Glomerular endothelial cell (primary cell): ENCODE data around the gene GPRC5B. TPM values are rescaled to one million over a fixed set of nuclear protein-coding genes. Genes with fewer than 3 reads are reported as not detected.

Experiments used
- DNase-seq: peaks from one replicate; pipeline ENCODE4 v3.0.0-alpha.2; 2011; ENCODE audit warnings: low read depth, low spot score; ENCODE audit errors: extremely low read depth
- total RNA-seq: library from RNA; depleted of rRNA; stranded (reverse); fragments of >200 nt; gene quantifications from 2 replicates; pipeline ENCODE4 v1.2.3, GENCODE V29; 2015

GPRC5B gene
- total RNA-seq, 1 donor from 2014 or later: 109 TPM

DNA sequence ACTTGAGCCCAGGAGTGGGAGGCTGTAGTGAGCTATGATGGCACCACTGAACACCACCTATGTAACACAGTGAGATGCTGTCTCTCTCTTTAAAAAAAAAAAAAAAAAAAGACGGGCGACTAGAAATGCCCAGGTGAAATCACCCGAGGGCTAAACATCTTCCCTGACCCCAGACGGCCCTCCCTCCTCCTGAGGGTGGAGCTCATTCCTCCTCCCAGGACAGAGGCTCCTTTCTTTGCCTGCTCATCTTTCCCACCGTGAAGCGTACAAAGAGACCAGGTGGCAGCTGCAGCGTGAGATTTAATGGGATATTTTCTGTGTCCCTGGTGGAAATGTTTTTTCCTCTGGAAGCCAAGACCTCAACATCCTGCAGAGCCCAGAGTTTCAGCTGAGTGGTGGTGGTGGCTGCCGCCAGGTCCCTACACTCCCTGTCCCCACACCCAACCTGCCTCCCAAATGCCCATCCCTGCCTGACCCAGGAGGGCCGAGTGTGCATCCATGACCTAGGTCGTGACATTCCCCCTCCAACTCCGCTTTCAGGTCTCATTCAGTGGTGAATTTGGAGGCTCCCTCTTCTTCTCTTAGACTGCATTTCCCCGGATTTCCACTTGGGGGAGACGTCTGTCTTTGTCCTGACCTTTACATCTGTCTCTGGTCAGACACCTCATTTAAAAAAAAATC, 14.4 kb upstream of the GPRC5B start:
- no peak for DNase-seq

DNA sequence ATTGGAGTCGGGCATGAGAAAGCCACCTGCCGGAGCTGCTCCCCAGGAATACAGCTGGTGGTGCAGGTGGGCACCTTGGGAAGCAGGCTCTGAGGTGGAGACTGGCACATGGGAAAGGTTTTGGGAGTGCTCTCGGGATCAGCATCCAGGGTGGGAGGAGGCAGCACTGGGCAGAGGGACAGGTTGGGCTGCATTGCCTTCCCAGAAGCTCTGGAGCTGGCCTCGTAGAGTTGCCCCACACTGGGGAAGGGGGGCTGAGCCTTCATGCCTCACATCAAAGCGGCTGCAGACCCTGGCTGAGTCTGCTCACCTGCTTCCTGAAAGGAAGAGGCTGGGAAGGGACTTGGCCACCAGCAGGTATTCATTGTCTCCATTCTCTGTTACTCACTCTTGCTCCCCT, 13.5 kb upstream of the GPRC5B start:
- DNase-seq: no peak

DNA sequence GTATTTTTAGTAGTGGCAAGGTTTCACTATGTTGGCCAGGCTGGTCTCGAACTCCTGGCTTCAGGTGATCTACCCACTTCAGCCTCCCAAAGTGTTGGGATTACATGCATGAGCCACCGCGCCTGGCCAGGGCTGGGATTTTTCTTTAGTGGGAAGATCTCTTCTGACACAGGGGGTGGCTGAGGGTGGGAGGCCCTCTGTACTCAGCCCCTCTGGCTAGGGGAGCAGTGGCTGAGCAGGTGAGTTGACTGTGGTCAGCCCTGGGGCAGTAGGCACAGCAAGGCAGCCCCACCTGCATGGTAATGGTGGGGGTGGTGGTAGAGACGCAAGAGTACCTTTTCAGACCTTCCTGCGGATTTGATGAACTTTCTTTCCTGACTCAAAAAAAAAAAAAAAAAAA, 12.3 kb upstream of the GPRC5B start:
- no peak for DNase-seq

DNA sequence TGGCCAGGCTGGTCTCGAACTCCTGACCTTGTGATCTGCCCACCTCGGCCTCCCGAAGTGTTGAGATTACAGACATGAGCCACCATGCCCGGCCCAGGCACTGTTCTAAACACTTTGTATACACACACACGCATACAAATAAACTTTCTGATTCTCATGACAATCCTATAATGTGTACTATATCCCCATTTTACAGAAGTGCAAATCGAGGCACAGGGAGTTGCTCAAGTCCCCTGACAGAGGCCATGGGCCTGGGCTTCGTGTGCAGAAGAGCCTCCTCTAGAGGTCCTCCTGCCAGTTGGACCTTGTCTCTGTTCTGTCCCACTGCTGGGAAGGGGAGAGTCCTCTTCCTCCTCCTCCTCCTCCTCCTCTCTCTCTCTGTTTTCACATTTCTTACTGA, 9.9 kb upstream of the GPRC5B start:
- DNase-seq: no peak

DNA sequence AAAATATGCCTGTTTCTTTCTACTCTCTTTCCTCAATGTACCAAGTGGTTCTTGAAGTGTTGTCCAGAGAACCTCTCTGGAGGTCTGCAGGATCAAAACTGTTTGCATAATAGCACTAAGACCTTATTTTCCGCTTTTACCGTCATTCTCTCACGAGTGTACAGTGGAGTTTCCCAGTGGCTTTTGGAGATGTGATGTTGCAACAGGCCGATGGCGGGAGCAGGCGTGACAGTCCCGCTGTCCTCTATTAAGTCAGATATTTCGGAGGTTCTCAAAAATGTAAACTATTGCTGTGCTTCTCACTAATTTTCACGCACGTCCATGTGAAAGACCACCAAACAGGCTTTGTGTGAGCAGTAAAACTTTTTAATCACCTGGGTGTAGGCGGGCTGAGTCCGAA, 8.3 kb upstream of the GPRC5B start:
- DNase-seq: no peak

DNA sequence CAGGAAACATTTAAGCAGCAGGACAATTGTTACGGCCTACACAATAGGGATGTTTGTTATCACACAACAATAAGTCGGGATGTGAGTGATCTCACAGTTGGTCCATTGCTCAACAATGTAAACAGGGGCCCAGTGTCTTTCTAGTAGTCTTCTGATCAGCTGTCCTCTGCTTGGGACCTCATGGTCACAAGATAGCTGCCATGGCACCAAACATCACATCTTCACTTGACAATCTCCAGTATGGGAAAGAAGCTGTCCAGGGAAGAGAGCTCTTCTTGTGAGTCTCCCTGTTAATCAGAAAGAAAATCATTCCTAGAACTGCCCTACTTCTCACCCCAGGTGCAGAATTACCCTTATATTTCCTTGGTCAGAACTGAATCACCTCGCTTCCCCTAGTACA, 6.3 kb upstream of the GPRC5B start:
- no peak for DNase-seq

DNA sequence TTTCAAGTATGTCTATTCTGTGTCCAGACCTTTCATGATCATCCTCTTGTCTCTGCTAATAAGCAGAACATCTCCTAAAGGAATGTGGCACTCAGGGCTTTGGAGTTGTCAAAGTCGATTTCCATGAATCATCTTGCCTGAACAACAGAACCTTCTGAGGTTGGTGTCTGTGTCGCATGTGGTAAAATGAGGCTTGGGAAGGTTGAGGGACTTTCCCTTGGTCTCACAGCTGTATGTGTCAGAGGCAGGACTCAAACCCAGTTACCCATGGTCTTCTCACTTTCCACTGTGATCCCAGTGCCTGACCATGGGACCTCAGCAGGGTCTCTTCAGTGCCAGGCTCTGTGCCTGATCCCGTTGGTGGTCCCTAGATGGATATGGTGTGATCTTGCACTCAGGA, 4.2 kb upstream of the GPRC5B start:
- no peak for DNase-seq

DNA sequence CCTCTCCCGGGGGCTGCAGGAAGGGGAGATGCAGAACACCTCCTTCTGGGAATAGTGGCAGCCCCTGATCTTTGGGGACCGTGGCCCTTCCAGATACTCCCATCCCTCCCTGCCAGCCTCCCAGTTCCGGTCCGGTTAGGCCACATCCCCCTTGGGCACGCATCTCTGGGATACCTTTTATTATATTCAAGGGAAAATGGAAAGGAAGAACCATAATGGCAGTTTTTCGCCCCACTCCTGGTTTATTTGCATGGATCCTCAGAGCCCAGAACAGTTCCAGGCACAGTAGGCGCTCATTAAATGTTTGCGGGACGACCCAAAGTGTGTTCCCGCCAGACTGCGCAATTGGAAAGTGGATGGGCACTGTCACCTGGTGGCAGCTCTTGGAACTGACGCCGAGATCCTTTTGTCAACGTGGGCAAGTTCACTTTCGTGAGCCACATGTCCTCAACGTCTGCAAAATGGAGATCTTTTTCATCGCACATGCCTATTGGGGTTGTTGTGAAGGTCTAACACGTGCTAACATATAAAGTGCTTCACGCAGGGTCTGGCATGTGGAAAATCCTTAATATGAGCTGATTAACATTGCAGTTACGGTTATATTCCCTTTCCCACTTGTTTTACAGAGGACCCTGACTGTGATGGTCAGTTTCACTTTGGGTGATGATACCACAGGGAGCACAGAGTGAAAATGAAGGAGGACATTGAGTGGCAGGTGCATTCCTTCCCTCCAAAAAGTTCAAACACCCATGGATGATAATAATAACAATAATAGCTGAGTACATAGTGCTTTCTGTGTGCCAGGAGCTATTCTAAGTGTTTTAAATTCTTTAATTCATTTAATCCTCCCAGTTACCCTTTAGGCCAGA, 1.7 kb upstream of the GPRC5B start:
- DNase-seq: peak; percentile 55

DNA sequence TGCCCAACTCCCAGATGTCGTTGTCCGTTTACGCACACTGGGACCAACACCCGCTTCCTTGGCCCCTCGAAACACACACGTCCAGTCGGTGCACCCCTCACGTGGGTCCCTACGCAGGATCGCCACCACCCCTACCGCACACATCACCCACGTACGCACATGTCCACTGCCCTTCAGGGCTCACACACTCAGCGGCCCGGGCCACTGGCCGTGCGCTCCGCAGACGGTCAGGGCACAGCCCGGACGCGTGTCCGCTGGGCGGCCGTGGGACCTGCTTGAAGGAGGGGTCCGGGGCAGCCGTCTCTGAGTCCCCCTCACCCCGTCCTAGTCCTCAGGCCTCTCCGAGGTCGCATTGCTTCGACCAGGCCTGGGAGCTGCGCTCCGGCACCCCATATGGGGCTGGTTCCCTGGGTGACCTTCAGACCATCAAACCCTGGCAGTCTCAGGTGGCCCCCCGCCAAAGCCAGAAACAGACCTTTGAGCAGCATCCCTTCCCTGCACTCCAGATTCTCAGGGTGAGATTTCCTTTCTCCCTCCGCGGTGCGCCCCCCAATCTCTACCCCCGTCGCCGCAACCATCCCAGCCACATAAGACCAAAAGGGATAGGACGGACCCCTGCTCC, 914 bp upstream of the GPRC5B start:
- no peak for DNase-seq

DNA sequence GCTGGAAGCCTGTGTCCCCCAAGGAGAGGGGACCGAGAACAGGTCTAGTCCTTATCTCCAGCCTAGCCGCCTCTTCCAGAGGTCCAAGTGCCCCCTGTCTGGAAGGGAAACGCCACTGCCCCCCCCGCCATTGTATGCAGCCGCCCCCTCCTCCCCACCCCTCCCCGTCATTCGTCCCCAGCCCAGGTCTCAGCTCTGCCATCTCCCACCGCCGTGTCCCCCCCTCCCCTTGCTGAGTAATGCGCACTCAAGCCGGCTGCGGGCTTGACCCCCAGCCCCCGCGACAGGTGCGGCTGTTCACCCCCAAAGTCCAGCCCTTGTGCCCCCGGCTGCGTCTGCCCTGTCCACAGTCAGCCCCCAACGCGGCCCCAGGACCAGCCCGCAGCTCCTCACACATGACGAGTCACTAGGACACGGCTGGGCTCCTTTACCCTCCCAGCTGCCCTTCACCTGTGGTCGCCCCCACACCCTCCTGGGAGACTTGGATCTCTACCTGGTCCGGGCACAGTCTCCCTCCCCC, 622 bp downstream of the GPRC5B start:
- no peak for DNase-seq

DNA sequence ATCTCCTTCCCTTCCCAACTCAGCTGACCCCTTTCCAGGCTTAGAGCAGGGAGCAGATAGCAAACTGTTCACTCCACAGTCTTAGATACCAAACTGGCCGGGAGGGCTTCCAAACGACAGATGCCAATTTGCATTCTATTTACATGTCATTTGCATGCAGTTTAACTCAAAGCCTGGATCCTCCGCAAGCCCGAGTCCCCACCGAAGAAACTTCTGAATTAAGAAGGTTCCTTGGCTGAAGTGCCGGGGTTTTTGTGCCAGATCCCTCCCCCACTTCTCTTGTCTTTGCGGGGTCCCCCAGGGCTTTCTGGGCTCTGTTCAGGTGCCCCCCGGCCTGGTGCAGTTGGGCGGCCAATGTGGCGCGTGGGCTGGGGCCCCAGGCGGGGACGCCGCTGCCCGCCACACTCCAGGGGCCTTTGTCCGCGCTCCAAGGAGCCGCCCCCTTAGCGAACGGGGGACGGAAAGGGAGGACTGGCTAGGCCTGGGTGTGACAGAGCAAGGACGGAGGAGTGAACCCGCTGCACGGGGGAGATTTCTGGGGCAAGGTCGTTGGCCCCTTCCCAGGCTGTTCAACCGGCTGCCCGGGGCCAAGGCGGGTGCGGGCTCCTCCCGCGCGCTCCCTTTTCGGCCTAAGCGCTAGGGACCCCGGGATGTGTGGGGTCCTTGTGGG, 1.2 kb downstream of the GPRC5B start:
- no peak for DNase-seq

DNA sequence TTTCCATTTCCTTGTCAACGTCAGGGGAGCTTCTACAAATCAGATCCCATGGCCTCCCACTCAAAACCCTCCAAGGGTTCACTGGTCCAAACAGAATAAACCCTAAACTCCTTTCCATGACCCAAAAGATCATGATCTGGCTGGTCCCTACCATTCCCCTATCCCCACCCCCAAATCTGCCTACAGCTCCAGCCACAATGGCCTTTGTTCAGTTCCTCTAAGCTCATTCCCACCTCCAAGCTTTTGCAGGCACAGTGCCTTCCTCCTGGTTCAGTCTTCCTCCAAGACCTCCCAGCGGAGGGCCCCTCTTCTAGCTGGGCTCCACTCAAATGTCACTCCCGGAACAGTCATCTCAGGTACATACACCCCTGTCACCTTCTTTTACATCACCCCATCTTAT, 2.0 kb downstream of the GPRC5B start:
- DNase-seq: no peak

DNA sequence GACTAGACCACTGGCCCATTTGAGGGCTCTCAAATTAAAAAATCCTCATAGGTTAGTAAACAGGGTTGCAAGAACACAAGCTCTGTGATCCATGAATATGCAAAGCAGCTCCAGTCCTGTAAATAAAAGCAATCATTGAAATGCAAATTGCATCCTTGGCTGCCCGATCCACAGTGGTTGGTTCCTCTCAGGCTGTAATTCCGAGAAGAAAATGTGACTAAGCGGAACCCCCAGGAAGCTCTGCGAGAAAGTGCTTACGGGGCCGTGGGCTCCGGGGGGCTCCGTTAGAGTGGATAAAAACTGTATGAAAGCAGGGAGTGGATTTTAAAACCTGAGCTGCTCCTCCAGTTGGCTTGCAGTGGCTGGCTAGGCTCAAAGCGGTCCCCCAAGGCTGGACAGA, 2.5 kb downstream of the GPRC5B start:
- no peak for DNase-seq

DNA sequence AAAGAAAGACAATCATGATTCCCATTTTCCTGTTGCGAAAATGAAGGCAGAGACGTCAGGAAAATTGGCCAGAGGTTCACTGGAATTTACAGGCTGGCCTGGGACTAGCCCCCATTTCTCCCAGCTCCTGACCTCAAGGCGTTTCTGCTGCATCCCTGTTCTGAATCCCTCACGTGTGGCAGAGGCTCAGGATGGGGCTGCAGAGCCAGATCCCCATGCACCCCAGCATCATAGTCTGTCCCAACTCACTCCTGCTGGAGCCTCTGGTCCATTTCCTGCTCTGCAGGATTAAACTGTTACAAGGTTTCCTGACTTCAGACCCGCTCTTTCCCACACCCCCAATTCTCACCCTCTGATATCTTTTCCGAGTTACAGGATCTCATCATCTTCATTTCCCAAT, 2.9 kb downstream of the GPRC5B start:
- no peak for DNase-seq

DNA sequence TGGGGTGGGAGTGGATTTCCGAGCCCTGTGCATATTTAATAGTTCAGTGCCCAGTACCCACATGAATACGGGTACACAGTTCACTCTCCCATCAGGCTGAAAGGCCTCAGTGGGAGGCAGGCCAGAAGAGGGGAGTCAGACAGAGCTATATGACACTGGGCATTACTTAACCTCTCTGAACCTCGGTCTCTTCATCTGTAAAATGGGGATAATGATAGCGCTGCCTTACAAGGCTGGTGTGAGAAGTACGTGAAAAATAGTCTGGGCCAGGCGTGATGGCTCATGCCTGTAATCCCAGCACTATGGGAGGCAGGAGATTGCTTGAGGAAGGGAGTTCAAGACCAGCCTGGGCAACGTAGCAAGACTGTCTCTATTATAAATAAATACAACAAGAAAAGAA, 3.6 kb downstream of the GPRC5B start:
- no peak for DNase-seq

DNA sequence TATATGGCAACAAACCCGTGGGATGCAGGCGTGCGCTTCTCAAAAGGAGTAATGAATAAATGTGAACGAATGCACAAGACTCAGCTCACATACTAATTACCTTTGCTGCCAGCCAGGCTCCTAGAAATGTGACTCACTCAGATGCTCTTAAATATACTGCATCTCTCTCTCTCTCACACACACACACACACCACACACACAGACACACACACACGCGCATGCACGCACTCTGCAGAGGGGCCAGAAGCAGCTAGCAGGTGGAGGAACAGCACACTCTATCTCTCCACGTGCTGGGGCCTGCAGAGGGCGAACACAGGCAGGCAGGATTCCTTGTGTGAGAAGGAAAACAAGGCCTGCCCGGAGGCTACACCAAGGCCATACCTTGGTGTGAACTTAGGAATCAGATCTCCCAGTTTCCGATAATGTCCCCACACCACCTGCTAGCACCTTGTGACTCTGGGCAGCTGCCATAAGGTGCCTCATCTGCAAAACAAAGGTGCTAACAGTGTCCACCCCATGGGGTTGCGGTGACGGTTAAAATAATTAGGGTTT, 5.3 kb downstream of the GPRC5B start:
- DNase-seq: no peak

DNA sequence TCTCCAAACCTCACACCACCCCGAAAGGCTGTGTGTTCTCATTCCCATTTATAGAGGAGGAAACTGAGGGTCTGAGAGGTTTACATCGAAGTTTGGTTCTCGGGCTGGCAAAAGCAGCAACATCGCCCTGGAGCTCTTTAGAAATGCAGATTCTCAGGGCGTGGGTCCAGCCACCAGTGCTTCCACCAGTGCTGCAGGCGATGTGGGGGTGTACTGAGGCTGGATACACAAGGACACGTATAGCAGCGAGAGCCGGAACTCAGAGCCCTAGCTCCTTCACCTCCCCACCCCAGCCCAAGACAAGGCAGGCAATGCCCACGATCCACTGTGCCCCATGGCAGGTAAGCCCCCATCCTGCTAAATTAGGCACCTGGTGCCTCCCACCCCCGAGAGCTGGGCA, 5.9 kb downstream of the GPRC5B start:
- DNase-seq: no peak

DNA sequence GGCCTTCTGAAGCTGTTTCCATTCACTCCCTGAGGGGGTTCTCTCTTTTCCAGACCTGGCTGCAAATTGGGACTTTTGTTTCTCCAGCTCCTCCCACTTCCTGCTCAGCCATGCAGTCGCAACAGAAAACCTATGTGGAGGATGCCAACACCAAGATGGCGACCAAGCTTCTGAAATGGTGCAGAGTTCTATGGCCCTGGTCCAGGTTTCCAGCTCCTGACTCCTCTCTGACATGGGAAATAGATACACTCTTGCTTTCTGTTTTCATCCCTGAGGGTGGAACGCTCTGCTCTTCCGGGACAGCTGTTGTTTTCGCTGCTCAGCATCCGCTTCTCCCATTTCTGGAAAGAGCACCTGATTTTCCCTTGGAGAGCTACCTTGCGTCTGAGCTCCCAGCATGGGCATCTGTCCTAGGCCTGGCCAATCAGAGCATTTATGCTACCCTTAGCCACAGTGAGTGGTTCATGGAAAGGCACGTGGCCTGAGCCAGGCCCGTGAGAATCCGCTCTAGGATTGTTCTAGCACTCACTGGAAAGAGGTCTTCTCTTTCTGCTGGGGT, 8.1 kb downstream of the GPRC5B start:
- no peak for DNase-seq

DNA sequence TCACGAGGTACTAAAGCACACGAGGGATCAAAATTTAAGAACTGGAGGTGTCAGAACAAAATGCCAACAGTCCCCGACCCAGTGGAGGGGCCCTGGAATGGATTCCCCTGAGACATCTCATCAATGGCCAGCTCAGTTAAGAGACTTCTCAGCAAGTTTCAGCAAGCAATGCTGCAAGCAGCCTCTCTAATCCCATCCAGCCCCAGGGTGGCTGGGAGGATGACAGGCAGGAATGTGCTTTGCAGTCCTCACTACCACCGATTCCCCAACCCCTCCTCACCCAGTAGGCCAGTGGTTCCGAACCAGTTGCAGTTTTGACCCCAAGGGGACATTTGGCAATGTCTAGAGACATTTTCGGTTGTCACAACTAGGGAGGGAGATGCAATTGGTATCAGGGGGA, 8.7 kb downstream of the GPRC5B start:
- no peak for DNase-seq

DNA sequence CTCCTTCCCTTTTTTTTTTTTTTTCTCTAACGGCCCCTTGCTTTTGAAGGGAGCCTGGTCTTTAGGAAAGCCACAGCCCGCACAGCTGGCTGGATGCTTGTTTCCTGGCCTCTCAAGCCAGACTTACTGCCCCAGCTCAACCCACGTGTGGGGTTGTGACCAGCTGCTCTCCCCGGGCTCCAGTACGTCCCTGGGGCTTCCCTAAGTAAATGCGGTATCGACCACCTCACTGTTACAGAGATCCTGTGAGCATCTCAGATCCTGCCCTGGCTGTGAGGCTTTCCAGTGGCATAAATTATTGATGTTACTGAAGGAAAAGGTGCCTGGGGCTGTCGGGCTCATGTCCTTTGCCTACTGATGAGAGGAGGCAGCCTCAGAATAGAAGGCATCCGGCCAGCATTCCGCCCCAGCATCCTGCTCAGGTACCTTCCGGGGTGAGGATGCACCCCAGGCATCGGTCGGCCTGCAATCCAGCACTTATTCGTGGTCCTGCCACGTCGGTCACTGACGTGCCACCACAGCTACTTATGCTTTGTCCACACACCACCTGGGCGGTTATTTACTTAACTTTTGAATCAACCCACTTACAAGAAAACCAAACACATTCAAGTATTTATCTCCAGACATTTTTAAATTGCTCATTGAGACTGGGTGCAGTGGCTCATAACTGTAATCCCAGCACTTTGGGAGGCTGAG, 9.6 kb downstream of the GPRC5B start:
- DNase-seq: no peak
